Measurements from ENCODE around the gene GOLGA8N.
"Not testable (repeated sequence)": the region's sequence is repeated elsewhere in the genome, so short reads cannot be mapped to it uniquely, and the experiment has no call there.

DNA sequence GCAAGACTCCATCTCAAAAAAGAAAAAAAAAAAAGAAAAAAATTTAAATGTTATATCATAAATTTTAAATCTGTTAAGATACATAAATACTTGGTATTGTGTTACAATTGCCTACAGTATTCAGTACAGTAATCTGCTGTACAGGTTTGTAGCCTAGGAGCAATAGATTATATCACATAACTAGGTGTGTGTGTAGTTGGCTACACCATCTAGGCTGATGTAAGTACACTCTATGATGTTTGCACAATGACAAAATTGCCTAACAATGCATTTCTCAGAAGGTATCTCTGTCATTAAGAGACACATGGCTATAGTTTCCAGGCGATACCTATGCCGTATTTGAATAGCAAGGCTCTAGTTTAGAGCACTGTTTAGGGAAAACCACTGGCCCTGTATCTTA, 16.3 kb downstream of the GOLGA8N start:
- TF ChIP-seq, protein P1, sequence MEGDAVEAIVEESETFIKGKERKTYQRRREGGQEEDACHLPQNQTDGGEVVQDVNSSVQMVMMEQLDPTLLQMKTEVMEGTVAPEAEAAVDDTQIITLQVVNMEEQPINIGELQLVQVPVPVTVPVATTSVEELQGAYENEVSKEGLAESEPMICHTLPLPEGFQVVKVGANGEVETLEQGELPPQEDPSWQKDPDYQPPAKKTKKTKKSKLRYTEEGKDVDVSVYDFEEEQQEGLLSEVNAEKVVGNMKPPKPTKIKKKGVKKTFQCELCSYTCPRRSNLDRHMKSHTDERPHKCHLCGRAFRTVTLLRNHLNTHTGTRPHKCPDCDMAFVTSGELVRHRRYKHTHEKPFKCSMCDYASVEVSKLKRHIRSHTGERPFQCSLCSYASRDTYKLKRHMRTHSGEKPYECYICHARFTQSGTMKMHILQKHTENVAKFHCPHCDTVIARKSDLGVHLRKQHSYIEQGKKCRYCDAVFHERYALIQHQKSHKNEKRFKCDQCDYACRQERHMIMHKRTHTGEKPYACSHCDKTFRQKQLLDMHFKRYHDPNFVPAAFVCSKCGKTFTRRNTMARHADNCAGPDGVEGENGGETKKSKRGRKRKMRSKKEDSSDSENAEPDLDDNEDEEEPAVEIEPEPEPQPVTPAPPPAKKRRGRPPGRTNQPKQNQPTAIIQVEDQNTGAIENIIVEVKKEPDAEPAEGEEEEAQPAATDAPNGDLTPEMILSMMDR (IDR thresholded peaks at IDR 0.05), result not testable (repeated sequence)
- not testable (repeated sequence) for TF ChIP-seq POLR2A (IDR thresholded peaks at IDR 0.05)

Data from lower leg skin (tissue), 3 donors.